ENCODE results near the gene NECAB2. TPM values are rescaled to one million over a fixed set of nuclear protein-coding genes. Genes with fewer than 3 reads are reported as not detected.
A peak's percentile ranks its signal among the peaks of the same experiment; 100 is the strongest.

NECAB2 gene
- total and polyA plus RNA-seq, 7 donors, result 0.34 to 3.1 (median 1.8) TPM; not detected in 4

DNA sequence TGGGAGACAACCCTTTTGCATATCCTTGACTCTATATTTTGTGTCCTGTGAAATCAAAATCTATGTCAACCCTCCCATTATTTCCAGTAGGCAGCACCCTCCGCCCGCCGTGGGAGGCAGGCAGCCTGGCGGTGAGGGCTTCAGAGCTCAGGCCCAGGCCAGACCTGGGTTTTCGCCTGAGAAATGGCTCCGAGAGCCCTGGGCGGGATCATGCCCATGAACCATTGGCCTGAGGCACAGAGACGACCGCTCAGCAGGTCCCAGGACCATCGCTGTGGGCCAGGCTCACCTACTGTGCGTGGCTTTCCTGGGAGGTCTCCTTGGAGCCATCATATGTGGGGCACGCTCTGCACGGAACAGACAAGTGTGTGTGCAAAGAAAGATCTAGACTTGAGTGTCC is 80.8 kb downstream of the NECAB2 start:
- 94 to 95% methylated on average over 13 of the region's 13 CpGs for WGBS, 2 donors
- Histone ChIP-seq H3K9me3 (no peaks in the 10 kb centered on the region), H3K4me3 (no peak overlapping the region), H3K36me3 (peaks cover 9 to 41% (median 11%) of the 10 kb centered on the region in 4 donors), H3K27me3 (no peaks in the 10 kb centered on the region), H3K27ac (no peak overlapping the region), H3K4me1 (no peaks in the 10 kb centered on the region)
- DNase-seq, result peak; percentile 47
- TF ChIP-seq, protein P1, sequence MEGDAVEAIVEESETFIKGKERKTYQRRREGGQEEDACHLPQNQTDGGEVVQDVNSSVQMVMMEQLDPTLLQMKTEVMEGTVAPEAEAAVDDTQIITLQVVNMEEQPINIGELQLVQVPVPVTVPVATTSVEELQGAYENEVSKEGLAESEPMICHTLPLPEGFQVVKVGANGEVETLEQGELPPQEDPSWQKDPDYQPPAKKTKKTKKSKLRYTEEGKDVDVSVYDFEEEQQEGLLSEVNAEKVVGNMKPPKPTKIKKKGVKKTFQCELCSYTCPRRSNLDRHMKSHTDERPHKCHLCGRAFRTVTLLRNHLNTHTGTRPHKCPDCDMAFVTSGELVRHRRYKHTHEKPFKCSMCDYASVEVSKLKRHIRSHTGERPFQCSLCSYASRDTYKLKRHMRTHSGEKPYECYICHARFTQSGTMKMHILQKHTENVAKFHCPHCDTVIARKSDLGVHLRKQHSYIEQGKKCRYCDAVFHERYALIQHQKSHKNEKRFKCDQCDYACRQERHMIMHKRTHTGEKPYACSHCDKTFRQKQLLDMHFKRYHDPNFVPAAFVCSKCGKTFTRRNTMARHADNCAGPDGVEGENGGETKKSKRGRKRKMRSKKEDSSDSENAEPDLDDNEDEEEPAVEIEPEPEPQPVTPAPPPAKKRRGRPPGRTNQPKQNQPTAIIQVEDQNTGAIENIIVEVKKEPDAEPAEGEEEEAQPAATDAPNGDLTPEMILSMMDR (IDR thresholded peaks at IDR 0.05), result no peak
- TF ChIP-seq EP300 (IDR thresholded peaks at IDR 0.05) (no peak), POLR2AphosphoS5 (IDR thresholded peaks at IDR 0.05) (no peak), POLR2A (IDR thresholded peaks at IDR 0.05) (no peak)
- intact Hi-C loops (cut with DNase I), result no loop called here

DNA sequence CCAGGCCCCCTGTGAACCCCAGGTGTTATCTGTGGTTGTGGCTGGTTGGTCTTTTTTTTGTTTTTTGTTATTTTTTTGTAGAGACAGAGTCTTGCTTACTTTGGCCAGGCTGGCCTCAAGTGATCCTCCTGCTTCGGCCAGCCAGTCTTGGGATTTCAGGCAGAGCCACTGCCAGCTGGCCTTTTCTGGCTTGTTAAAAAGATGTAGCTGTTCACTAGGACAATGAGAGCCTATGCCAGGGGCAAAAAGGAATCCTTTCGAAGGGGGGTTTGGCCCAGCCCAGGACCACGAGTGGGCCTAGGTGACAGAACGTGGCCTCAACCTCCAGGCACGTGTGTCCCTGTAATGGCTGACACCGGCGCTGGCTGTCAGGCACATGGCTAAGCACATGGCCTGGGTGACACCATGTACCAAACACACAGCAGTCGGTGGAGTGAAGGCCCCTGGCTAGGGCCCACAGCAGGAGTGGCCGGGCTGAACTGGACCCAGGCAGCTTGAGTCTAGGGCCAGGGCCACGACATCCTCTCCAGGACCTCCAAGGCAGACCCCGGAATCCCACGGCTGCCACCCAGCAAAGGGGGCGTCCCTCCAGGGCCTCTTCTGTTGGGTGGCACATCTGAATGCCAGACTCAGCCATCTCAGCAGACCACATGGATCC is 81.5 kb downstream of the NECAB2 start:
- peaks cover 9 to 47% (median 15%) of the 10 kb centered on the region in 4 donors for H3K36me3 ChIP-seq
- peak; percentile 49 for DNase-seq
- no peak overlapping the region for H3K27ac ChIP-seq
- H3K27me3 ChIP-seq, result no peaks in the 10 kb centered on the region
- H3K9me3 ChIP-seq, result no peaks in the 10 kb centered on the region
- intact Hi-C loops (cut with DNase I), result no loop called here
- TF ChIP-seq EP300 (IDR thresholded peaks at IDR 0.05) (no peak), POLR2A (IDR thresholded peaks at IDR 0.05) (no peak), POLR2AphosphoS5 (IDR thresholded peaks at IDR 0.05) (no peak)
- TF ChIP-seq, protein P1 (IDR thresholded peaks at IDR 0.05), result no peak
- 88 to 92% methylated on average over 13 of the region's 13 CpGs for WGBS, 2 donors
- H3K4me3 ChIP-seq, result no peak overlapping the region
- H3K4me1 ChIP-seq, result no peaks in the 10 kb centered on the region

DNA sequence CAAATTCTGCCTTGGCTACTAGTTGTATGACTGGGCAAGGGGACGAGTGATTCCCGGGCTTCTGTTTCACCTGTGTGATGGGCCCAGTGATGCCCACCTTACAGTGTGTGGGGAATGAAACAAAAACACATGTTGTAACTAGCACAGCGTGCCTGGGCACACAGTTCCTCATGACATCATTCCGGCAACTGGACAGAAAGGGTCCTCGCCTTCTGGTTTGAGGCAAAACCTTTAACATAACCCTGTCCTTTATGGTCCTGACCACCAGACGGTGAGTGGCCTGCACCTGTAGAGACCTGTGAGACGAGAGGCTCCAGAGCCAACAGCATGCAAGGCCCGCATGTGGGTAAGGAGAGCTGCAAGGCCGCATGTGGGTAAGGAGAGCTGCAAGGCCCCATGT is 82.3 kb downstream of the NECAB2 start:
- WGBS, 2 donors, result 83 to 88% methylated on average over 9 of the region's 9 CpGs

DNA sequence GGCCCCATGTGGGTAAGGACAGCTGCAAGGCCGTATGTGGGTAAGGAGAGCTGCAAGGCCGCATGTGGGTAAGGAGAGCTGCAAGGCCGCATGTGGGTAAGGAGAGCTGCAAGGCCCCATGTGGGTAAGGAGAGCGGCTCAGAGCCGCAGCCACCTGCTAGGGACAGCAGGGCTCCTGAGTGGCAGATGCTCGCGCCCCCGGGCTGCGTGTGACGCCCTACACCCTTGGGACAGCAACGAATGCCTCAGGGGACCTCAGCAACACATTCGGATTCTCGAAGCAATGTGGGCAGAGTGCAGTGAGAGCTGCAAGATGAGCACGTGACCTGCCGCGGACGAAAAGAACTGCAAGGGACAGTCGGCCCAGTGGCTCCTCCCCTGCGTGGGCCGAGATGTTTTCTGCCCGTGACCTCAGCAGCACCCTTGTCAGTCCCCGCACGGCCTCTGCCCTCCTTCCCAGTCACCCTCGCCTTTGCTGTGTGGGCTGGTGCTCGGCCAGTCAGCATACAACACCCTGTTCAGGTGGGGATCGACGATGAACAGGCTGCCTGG is 84.1 kb downstream of the NECAB2 start:
- no peak overlapping the region for H3K27ac ChIP-seq
- intact Hi-C loops (cut with DNase I), result no loop called here
- DNase-seq, result peak; percentile 61
- TF ChIP-seq POLR2AphosphoS5 (IDR thresholded peaks at IDR 0.05) (no peak), EP300 (IDR thresholded peaks at IDR 0.05) (no peak), POLR2A (IDR thresholded peaks at IDR 0.05) (no peak)
- TF ChIP-seq, protein P1 (IDR thresholded peaks at IDR 0.05), result no peak
- WGBS, 2 donors, result 94% methylated on average over 27 of the region's 27 CpGs
- no peak overlapping the region for H3K4me3 ChIP-seq
- H3K4me1 ChIP-seq, result peaks cover 0 to 17% (median 15%) of the 10 kb centered on the region in 4 donors
- no peaks in the 10 kb centered on the region for H3K27me3 ChIP-seq
- no peaks in the 10 kb centered on the region for H3K9me3 ChIP-seq
- peaks cover 9 to 74% (median 27%) of the 10 kb centered on the region in 4 donors for H3K36me3 ChIP-seq

More for the DNA sequence above, 82.3 kb downstream of the NECAB2 start:
- no peaks in the 10 kb centered on the region for H3K27me3 ChIP-seq
- DNase-seq, result peak; percentile 53
- H3K4me3 ChIP-seq, result no peak overlapping the region
- H3K9me3 ChIP-seq, result no peaks in the 10 kb centered on the region
- H3K27ac ChIP-seq, result no peak overlapping the region
- H3K36me3 ChIP-seq, result peaks cover 9 to 55% (median 19%) of the 10 kb centered on the region in 4 donors
- intact Hi-C loops (cut with DNase I), result no loop called here
- TF ChIP-seq POLR2A (IDR thresholded peaks at IDR 0.05) (no peak), POLR2AphosphoS5 (IDR thresholded peaks at IDR 0.05) (no peak), EP300 (IDR thresholded peaks at IDR 0.05) (no peak)
- TF ChIP-seq, protein P1 (IDR thresholded peaks at IDR 0.05), result no peak
- H3K4me1 ChIP-seq, result peaks cover 0 to 5% (median 4%) of the 10 kb centered on the region in 4 donors

Small RNAs within 50 kb of the gene (small RNA-seq; reads per million reads assigned to genes)
- gene RNA5SP432, result 0 reads per million in 3 donors

Other genes with a start within 250 kb of the NECAB2 start
- gene HSBP1, start 160.3 kb upstream of the NECAB2 start, total RNA-seq, result 10 to 100 TPM in 3 of 4 donors, 1 to 10 TPM in 1; 7.5 to 16.9 (median 12.7) TPM
- 10 to 100 TPM; 28.7 to 40.6 (median 36.6) TPM for gene HSBP1, start 160.3 kb upstream of the NECAB2 start, polyA plus RNA-seq
- 10 to 100 TPM in 3 of 4 donors, 1 to 10 TPM in 1; 9.3 to 16.3 (median 10.8) TPM for gene MLYCD, start 69.1 kb upstream of the NECAB2 start, total RNA-seq
- 1 to 10 TPM; 1.8 to 5.4 (median 3.0) TPM for gene MLYCD, start 69.1 kb upstream of the NECAB2 start, polyA plus RNA-seq
- gene OSGIN1, start 15.0 kb upstream of the NECAB2 start, total RNA-seq, result 1 to 10 TPM; 3.6 to 5.4 (median 4.3) TPM
- 1 to 10 TPM; 6.6 to 9.9 (median 8.1) TPM for gene OSGIN1, start 15.0 kb upstream of the NECAB2 start, polyA plus RNA-seq
- gene SLC38A8, start 74.6 kb downstream of the NECAB2 start, total RNA-seq, result not detected
- not detected for gene SLC38A8, start 74.6 kb downstream of the NECAB2 start, polyA plus RNA-seq
- gene MBTPS1, start 148.7 kb downstream of the NECAB2 start, total RNA-seq, result 10 to 100 TPM; 69.3 to 83.6 (median 79.3) TPM
- 10 to 100 TPM; 13.6 to 48.7 (median 23.4) TPM for gene MBTPS1, start 148.7 kb downstream of the NECAB2 start, polyA plus RNA-seq
- gene HSDL1, start 176.9 kb downstream of the NECAB2 start, total RNA-seq, result 10 to 100 TPM; 11.4 to 27.8 (median 18.4) TPM
- 1 to 10 TPM; 5.3 to 7.9 (median 6.6) TPM for gene HSDL1, start 176.9 kb downstream of the NECAB2 start, polyA plus RNA-seq
- under 1 TPM in 1 of 4 donors, not detected in 3; 0.36 TPM for gene DNAAF1, start 177.1 kb downstream of the NECAB2 start, total RNA-seq
- gene DNAAF1, start 177.1 kb downstream of the NECAB2 start, polyA plus RNA-seq, result under 1 TPM in 1 of 3 donors, not detected in 2; 0.15 TPM
- 10 to 100 TPM; 19.6 to 49.0 (median 30.0) TPM for gene TAF1C, start 218.8 kb downstream of the NECAB2 start, total RNA-seq
- 10 to 100 TPM in 1 of 3 donors, 1 to 10 TPM in 2; 5.4 to 44.7 (median 6.0) TPM for gene TAF1C, start 218.8 kb downstream of the NECAB2 start, polyA plus RNA-seq
- under 1 TPM in 2 of 4 donors, not detected in 2; 0.36 to 0.83 TPM for gene ADAD2, start 222.9 kb downstream of the NECAB2 start, total RNA-seq
- under 1 TPM in 1 of 3 donors, not detected in 2; 0.29 TPM for gene ADAD2, start 222.9 kb downstream of the NECAB2 start, polyA plus RNA-seq